OCI-LY3 (cell line): ENCODE data around the gene LTV1.

ENCODE experiments used
- CTCF ChIP-seq: fragments of 200-600, 300-600 bp; sonication (generic); IDR thresholded peaks from 2 replicates; pipeline ENCODE4 v1.5.1; 2014; ENCODE audit warnings: antibody characterized with exemption, low read length, low read depth
- EZH2phosphoT487 ChIP-seq: fragments of 200-600 bp; shearing (Covaris generic); IDR thresholded peaks from 2 replicates; pipeline ENCODE4 v1.6.1; 2018; ENCODE audit warnings: antibody characterized with exemption, mixed run types, low read depth

GRCh38 chr6:143804835-143805239 lies 38.3 kb upstream of the LTV1 start:
- no peak for TF ChIP-seq CTCF
- TF ChIP-seq EZH2phosphoT487: no peak
